Mucosa of rectum (tissue), 2 donors: ENCODE measurements around the gene AGBL4.

Experiments used
- H3K27ac ChIP-seq, 2 donors: one replicate each; pipeline ENCODE4 v1.7.0; 2013; ENCODE audit warnings: inconsistent platforms in 2 of 2, low read depth in 2 of 2, low read length in 2 of 2
- H3K27me3 ChIP-seq, 2 donors: one replicate each; pipeline ENCODE4 v1.7.0; 2013; ENCODE audit warnings: low read length in 2 of 2; ENCODE audit not compliant: control insufficient read depth in 2 of 2, insufficient read depth in 2 of 2
- H3K36me3 ChIP-seq, 2 donors: one replicate each; pipeline ENCODE4 v1.7.0; 2013; ENCODE audit warnings: low read length in 2 of 2; ENCODE audit not compliant: control insufficient read depth in 2 of 2, insufficient read depth in 2 of 2
- H3K4me1 ChIP-seq, 2 donors: one replicate each; pipeline ENCODE4 v1.7.0; 2013; ENCODE audit warnings: low read length in 2 of 2, mild to moderate bottlenecking in 1 of 2; ENCODE audit not compliant: control insufficient read depth in 2 of 2, insufficient read depth in 2 of 2
- H3K4me3 ChIP-seq, 2 donors: one replicate each; pipeline ENCODE4 v1.7.0; 2013; ENCODE audit warnings: low read length in 2 of 2
- H3K9ac ChIP-seq, 2 donors: one replicate each; pipeline ENCODE4 v1.7.0; 2013; ENCODE audit warnings: low read length in 2 of 2, low read depth in 1 of 2, mild to moderate bottlenecking in 1 of 2
- H3K9me3 ChIP-seq, 2 donors: one replicate each; pipeline ENCODE4 v1.7.0; 2013; ENCODE audit warnings: low read length in 2 of 2; ENCODE audit not compliant: control insufficient read depth in 2 of 2
- donor health status: healthy.
- donor health status: Normal muscosa, but diverticular disease.

AGBL4 gene

DNA sequence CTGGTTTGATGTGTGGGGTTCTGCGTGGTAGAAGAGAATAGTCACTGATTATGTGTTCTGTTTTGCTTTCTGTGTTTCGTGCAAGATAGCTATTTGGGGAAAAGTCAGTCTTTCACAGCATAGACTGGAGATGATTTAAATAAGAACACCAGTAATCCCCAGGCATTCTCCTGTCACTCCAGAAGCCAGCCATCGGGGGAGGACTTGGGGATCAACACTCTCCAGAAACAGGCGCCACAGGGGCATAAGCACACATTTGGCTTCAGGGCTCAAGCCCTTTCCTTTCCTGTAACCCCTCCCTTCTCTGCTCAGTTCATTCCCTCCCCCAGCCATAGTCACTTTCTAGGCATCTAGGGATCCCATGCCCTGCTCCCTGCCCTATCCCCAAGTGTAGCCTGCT lies 1149.8 kb downstream of the AGBL4 start:
- Histone ChIP-seq H3K4me3 (no peak overlapping the region), H3K27me3 (no peaks in the 10 kb centered on the region), H3K36me3 (no peaks in the 10 kb centered on the region), H3K9ac (no peak overlapping the region), H3K4me1 (no peaks in the 10 kb centered on the region), H3K9me3 (no peaks in the 10 kb centered on the region), H3K27ac (no peak overlapping the region)

DNA sequence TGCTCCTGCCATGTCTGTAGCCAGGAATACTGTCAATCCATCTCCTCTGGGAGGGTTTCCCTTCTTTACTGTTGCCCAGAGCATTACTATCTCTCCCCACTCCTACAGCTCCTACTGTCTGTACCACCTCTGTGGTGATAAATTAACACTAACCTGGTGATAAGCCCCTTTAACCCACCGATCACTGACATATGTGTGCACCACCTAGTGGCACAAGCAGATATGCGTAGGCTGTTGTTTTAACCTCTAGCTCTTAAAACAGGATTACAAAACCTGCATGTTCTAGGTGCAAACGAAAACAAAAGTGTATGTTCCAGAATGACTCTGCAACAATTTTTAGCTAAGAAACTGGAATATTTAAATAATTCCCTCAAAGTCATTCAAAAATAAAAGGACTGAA lies 1153.2 kb downstream of the AGBL4 start:
- no peaks in the 10 kb centered on the region for H3K36me3 ChIP-seq
- H3K9ac ChIP-seq = no peak overlapping the region
- H3K4me1 ChIP-seq = no peaks in the 10 kb centered on the region
- no peaks in the 10 kb centered on the region for H3K9me3 ChIP-seq
- no peak overlapping the region for H3K4me3 ChIP-seq
- H3K27ac ChIP-seq = no peak overlapping the region
- no peaks in the 10 kb centered on the region for H3K27me3 ChIP-seq

DNA sequence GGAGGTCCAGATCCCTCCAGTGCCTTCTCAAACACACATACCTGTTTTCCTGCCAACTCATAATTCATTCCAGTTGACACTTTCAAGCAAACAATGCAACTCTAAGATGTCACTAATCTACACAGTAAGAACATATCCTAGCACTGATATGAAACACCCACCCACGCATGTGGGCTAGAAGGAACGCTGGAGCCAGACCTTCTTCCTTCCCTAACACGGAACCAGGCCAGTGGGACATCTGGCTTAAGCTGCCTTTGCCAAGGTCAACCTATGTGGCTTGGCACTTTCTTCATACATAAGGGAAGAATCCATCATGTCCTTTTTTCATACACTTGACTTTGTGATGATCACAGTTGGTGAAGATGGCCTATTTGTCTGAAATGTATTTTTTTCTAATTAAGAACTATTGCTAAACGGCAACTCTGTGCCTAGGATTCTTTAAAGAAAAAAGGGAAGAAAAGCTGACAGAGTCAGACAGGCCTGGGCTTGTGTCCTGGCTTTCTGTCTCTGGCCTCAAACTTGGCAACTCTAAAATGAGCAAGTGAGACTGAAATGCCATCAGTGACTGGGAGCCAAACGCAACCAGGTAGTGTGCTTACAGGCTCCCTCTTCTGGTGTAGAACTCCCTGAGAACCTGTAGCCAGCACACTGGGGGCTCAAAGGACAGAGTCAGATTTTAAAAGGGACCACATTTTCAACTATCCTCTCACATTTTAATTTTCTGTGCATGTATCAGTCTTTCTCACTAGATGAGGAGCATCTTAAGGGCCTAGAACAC lies 1154.4 kb downstream of the AGBL4 start:
- H3K4me3 ChIP-seq = no peak overlapping the region
- H3K4me1 ChIP-seq = no peaks in the 10 kb centered on the region
- no peaks in the 10 kb centered on the region for H3K27me3 ChIP-seq
- H3K9ac ChIP-seq = no peak overlapping the region
- no peak overlapping the region for H3K27ac ChIP-seq
- H3K9me3 ChIP-seq = no peaks in the 10 kb centered on the region
- H3K36me3 ChIP-seq = no peaks in the 10 kb centered on the region

DNA sequence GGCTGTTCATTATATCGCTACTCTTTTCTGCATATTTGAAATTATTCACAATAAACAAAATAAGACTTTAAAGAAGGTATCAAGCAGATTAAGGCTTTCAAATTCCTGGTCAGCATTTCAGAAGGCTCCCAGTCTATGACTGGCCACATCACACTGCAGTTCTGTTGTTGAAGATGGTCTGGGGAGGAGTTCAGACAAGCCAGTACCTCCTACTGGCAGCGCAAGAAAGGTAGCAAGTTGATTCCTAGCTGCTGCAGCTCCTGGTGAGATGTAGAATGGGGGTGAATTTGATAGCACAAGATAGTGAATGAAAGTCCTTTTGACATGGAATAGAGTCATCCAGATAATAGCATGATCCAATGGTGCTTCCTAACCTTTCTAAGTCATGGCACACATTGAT lies 1158.8 kb downstream of the AGBL4 start:
- Histone ChIP-seq H3K36me3 (no peaks in the 10 kb centered on the region), H3K4me3 (no peak overlapping the region), H3K27me3 (no peaks in the 10 kb centered on the region), H3K4me1 (no peaks in the 10 kb centered on the region), H3K9ac (no peak overlapping the region), H3K9me3 (no peaks in the 10 kb centered on the region), H3K27ac (no peak overlapping the region)

DNA sequence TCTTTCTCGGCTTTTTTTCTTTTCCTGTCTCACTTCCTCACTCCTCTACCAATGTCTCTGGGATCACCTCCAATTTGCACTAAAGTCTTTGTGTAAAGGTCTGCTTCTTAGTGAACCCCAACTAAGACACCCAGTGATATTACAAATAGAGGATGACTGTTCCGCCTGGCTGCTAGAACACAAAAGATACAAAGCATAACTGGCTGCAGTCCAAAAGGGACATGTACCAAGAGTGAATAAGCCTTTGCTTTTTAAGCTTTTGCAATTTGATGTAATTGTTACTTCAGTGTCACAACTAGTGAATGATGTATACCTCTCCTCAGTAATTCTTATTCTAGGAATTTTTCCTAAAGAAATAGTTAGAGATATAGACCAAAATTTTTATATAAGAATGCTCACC lies 1164.3 kb downstream of the AGBL4 start:
- Histone ChIP-seq H3K27me3 (no peaks in the 10 kb centered on the region), H3K27ac (no peak overlapping the region), H3K4me3 (no peak overlapping the region), H3K36me3 (no peaks in the 10 kb centered on the region), H3K9me3 (no peaks in the 10 kb centered on the region), H3K4me1 (no peaks in the 10 kb centered on the region), H3K9ac (no peak overlapping the region)

DNA sequence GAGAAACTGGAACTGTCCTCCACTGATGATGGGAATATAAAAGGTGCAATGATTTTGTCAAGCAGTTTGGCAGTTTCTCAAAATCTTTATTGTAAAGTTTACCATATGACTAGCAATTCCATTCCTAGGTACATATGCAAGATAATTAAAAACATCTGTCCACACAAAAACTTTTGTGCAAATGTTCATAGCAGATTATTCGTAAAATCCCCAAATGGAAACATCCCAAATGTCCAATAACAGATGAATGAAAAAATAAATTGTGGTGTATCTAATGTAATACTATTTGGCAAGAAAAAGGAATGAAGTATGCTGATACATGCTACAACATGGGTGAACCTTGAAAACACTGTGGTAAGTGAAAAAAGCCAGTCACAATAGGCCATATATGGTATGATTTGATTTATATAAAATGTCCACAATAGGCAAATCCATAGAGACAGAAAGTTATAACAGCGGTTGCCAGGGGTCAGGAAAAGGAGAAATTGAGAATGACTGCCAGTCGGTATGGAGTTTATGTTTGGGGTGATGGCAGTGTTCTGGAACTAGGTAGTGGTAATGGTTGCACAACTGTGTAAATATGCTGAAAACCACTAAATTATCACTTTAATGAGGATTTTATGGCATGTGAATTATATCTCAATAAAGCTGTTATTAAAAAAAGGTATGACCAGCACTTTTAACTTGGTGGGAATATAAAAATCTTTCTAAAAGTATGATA lies 1165.4 kb downstream of the AGBL4 start:
- H3K27ac ChIP-seq = no peak overlapping the region
- no peak overlapping the region for H3K4me3 ChIP-seq
- no peak overlapping the region for H3K9ac ChIP-seq
- no peaks in the 10 kb centered on the region for H3K4me1 ChIP-seq
- no peaks in the 10 kb centered on the region for H3K9me3 ChIP-seq
- no peaks in the 10 kb centered on the region for H3K27me3 ChIP-seq
- no peaks in the 10 kb centered on the region for H3K36me3 ChIP-seq

DNA sequence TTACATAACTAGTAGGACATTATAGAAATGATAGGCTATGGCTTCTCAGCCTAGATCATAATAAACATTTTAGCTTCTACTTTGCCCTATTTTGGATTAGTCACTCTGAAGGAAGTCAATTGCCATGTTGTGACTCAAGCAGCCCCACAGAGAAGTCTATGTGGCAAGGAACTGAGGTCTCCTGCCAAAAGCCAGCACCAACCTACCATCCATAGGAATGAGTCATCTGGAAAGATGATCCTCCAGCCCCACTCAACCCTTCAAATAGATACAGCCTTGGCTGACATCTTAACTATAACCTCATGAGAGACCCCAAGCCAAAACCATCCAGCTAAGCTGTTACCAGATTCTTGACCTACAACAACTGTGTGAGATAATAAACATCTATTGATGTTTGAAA lies 1170.7 kb downstream of the AGBL4 start:
- H3K9me3 ChIP-seq = no peaks in the 10 kb centered on the region
- H3K4me1 ChIP-seq = no peaks in the 10 kb centered on the region
- no peak overlapping the region for H3K27ac ChIP-seq
- no peak overlapping the region for H3K9ac ChIP-seq
- no peaks in the 10 kb centered on the region for H3K27me3 ChIP-seq
- H3K4me3 ChIP-seq = no peak overlapping the region
- no peaks in the 10 kb centered on the region for H3K36me3 ChIP-seq

DNA sequence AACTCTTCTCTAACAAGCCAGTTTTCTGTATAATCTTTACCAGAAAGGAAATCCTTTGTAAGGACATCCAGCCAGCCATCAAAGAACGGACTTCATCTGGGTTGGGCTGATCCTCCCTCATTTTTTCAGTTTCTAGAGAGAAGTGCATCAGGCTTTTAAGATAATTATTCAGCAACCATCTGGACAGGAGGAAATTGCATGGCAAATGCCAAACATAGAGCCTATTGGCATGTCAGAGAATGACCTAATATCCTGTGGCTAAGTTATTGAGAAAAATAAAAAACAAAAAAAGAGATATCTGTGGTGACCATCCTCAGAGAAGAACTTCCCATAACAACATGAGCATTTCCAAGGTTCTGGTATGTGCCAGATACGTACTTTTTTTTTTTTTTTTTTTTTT lies 1172.1 kb downstream of the AGBL4 start:
- Histone ChIP-seq H3K4me1 (no peaks in the 10 kb centered on the region), H3K36me3 (no peaks in the 10 kb centered on the region), H3K9me3 (no peaks in the 10 kb centered on the region), H3K27ac (no peak overlapping the region), H3K9ac (no peak overlapping the region), H3K27me3 (no peaks in the 10 kb centered on the region), H3K4me3 (no peak overlapping the region)

DNA sequence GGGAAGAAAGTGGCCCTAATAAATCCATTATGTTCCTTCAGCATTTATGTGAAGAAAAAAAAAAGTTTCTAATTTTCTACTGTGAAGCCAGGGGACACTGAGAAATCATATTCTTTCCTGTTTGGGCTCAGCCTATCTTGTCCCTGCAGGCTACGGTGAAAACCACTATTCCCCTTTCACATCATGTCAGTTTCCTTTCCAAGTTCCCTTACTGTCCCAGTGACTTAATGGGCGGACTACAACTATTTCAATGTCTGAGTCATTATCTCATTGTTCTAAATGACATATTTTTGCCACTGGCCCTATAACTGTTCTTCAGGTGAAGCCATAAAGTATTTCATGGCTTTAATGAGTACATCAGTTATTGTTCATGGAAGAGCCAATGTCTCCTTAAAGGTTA lies 1175.7 kb downstream of the AGBL4 start:
- no peak overlapping the region for H3K4me3 ChIP-seq
- no peaks in the 10 kb centered on the region for H3K36me3 ChIP-seq

DNA sequence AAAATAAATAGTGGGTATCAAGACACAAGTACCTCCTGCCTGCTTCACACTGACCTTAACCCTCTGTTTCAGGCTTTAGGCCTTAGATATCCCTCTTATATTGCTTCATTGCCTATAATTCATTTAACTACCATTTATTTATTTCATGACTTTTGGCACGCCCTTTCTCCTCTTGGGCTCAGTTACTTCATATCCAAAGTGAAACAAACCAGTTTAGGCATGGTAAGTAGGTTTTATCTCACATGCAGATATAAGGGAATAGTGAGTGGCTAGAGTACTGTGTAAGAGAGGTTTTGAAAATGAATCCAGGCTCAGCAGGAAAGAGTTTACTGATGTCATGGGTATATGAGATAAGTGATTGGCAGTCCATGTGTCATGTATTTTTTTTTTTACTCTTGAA lies 1177.3 kb downstream of the AGBL4 start:
- H3K27ac ChIP-seq = no peak overlapping the region
- H3K27me3 ChIP-seq = no peaks in the 10 kb centered on the region
- no peaks in the 10 kb centered on the region for H3K9me3 ChIP-seq
- no peaks in the 10 kb centered on the region for H3K4me1 ChIP-seq
- no peak overlapping the region for H3K4me3 ChIP-seq
- H3K36me3 ChIP-seq = no peaks in the 10 kb centered on the region
- no peak overlapping the region for H3K9ac ChIP-seq

More for the DNA sequence above, 1175.7 kb downstream of the AGBL4 start:
- Histone ChIP-seq H3K9me3 (no peaks in the 10 kb centered on the region), H3K9ac (no peak overlapping the region), H3K4me1 (no peaks in the 10 kb centered on the region), H3K27ac (no peak overlapping the region), H3K27me3 (no peaks in the 10 kb centered on the region)
